Measurements from ENCODE around the gene EHD3.

Gene EHD3

DNA sequence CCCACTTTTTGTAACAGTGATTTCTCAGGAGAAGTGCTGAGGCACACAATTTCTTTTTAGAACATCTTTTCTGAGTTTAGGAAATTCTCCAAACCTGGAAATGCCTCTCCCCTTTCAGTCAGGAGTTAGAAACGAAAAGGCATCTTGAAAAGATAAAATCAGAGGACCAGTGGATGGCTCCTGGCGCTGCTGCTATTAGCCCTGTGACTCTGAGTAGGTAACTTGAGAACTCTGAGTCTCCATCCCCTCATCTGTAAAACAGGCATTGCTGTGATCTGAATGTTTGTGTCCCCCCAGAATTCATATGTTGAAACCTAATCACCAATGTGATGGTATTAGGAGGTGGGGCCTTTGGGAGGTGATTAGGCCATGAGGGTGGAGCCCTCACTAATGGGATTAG is 50.2 kb downstream of the EHD3 start:
- FAIRE-seq (no peak), DNase-seq (ENCODE audit: low spot score) (no peak)

DNA sequence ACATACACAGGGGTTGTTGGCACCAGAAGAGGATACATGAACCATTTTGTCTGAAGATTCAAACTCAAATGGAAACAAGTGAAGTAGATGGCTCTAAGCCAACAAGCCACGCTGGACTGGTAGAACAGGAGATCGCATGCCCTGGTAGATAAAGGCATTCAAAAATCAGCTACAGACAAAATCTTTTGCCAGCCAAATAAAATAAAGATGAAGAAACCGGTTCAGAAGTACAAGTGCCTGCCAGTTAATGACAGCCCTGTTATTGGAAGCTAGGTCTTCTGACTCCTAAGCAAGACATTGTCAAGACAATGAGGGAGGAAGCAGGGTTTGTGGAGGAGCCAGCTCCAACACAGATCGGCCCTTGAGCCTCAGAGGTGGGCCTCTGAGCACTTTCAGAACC is 52.3 kb downstream of the EHD3 start:
- no peak for DNase-seq (ENCODE audit: low spot score)
- no peak for FAIRE-seq

DNA sequence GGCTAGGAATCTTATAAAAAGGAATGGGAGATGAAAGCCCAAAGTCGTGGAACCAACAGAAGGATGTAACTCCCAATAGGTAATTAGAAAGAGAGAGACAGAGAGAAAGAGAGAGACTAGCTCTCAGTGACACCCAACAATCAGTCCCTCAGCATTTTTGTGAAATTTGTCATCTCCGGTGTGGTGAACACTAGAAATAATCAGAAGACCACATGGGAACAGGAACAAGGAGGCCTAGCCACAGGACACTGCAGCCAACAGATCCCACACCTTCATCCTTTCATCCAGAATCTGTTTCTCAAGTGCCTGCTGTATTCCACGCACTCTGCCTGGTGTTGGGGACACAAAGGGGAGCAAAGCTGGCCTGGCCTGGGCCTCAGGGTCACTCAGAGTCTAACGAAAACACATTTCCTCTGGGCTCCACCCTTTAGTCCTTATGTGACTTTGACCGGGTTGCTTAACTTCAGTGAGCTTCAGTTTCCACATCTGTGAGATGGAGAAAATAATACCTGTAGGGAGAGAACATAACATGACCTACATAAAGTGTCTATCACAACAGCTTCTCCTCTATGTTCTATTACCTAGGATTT is 53.1 kb downstream of the EHD3 start:
- FAIRE-seq, result no peak
- DNase-seq (ENCODE audit: low spot score), result peak; percentile 74

DNA sequence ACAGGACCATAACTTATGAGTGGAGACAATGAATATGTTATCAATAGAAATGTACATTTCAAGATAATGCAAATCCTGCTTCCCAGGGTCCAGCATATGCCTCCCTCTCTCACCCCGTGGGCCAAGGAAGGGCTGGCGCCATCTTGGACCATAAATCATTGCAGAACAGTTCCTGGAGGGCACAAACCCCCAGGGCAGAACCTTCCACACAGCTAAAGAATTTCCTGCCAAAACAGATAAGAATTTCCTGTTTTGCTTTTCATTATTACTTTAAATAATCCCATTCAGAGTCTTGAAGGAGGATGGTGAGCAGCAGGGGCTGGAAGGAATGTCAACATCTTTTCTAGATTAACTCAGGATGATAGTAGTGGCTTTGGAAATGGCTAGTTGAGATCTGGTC is 53.7 kb downstream of the EHD3 start:
- no peak for FAIRE-seq
- no peak for DNase-seq (ENCODE audit: low spot score)

DNA sequence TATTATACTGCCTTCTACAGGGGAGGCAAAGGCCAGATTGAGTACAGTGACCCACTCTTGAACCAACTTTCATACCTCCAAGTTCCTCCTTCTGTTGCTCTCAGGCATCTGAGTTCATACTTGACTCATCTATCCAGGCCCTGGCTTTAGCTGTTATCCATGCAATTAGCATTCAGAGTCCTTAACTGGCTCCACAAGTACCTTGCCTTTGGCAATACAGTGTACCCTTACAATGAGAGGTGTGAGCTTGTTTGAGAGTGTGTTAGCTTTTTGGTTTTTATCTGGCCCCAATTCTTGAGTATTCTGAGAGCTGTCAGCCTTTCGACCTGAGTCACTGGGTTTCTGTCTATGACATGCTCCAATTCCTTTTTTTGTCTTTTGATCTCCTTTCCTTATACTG is 60.2 kb downstream of the EHD3 start:
- DNase-seq (ENCODE audit: low spot score) (no peak), FAIRE-seq (no peak)

DNA sequence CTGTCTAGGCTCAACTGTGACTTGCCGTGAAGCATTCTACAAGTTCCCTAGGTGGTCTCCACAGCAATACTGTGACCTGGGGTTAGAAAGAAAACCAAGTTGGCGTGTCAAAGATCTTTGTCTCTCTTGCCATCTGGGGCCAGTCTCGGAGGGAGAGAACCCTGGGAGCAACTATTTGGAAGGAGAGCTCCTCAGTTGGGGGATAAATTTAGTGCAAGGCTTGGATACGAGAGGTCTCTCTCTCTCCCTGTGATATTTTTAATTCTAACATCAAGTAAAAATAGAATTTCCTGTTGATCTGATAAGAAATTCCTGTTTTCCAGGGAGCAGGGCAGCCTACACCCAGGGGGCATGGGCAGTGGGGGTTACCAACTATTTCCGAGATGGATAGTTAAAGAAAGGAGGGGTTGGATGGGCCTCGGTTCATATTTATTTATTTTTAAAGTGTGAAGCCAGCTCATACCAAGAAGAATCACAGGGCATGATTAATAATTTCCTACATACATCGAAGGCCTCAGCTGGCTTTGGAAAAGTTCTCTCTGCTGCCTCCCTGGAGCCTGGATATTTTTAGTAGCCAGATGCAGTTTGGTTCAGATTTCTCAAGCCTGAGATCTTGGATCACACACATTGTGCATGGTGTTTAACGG is 62.8 kb downstream of the EHD3 start:
- FAIRE-seq, result no peak
- no peak for DNase-seq (ENCODE audit: low spot score)

DNA sequence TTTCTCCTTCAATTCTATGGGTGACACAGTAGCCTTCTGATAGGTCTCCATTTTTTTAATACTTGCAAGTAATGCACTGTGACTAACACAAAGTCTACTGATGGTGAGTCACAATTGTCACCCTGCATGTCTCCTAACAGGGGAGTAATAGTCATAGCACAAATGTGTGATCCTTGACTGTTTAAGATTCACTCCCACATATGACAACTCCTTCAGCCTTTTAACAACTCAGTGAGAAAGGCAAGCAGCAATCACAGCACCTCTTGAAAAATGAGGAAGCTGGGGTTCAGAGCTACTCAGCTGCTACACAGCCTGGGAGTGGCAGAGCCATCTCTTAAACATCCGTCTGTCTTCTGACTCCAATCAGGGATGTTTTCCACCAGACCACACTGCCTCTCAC is 63.8 kb downstream of the EHD3 start:
- peak; percentile 15 for FAIRE-seq
- peak; percentile 88 for DNase-seq (ENCODE audit: low spot score)

DNA sequence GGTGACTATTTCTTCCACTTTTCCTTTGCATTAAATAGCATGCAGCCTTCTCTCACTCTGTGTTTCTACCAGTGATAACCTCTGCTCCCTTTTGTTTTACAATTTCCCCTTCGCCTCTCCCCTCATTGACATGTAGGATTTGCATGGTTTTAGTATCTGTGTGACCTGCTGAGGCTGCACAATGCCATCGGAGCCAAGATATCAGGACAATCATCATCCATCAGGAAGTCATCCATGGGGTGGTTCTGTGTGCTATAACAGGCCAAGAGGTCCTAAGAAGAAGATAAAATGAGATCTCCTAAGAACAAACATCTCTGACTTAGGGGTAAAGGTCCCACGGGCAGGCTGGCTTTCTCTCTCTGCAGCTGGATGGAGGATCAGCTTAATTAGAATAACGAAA is 65.6 kb downstream of the EHD3 start:
- no peak for DNase-seq (ENCODE audit: low spot score)
- no peak for FAIRE-seq

DNA sequence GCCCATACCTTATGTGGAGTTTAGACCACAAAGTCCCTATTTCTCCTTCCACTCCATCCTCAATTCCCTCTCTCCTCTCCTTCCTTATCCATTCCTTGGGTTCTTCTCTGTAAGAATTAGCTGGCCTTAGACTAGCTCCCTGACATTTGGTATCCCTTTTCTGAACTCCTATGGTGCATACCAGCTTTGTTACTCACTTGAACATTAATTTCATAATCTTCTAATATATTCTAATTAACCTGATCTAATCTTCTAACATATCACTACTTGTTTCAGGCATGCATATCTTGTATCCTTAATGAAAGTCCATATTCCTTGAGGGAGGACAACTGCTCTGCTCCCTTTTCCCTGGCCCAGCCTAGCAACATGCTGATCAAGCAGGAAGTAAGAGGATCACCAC is 66.4 kb downstream of the EHD3 start:
- FAIRE-seq (no peak), DNase-seq (ENCODE audit: low spot score) (no peak)

DNA sequence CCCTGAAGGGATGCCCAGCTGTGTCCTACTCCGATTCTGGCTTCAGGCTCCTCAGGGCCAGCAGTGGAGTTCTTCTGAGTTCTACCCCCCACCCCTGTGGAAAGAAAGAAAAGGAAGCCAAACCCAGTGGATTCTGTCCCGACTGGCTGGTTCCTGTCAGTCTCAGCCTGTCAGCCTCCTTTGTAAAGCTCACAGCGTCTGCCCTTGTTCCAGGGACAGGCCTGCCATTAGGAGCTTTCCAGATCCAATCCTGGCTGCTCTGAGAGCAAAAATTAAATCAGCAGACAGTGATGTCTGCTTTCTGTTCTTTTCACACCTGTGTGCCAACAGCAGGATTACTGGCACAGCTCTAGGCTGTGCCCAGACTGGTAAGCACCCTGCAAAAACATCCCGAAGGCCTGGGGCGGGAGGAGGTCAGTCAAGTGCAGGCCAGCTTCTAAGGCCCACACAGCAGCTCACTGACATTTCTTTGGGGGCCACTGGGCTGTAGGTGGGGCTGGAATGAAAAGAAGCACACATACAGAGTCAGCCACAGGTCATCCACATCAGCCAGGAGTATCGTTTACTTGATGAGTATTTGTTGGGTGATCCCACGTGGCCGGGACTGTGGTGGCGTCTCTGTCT is 69.1 kb downstream of the EHD3 start:
- FAIRE-seq, result no peak
- no peak for DNase-seq (ENCODE audit: low spot score)

DNA sequence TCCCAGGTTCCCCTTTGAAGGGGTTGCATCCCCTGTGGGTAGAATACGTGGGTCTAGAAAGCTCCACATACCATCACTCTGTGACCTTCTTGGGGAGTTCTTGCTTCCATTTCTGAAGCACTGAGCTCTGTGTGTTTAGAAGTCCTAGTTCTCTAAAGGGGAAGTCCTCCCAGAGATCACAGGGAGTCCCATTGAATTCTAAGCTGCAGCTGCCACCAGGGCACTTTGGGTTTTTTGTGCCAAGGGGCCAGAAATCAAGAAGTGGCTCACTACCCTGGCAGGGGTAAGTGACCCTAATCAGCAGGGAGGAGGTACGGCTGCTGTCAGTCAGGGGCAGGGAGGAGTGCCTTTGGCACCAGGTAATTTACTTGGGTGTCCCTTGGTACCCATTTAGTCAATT is 70.9 kb downstream of the EHD3 start:
- DNase-seq (ENCODE audit: low spot score), result no peak

DNA sequence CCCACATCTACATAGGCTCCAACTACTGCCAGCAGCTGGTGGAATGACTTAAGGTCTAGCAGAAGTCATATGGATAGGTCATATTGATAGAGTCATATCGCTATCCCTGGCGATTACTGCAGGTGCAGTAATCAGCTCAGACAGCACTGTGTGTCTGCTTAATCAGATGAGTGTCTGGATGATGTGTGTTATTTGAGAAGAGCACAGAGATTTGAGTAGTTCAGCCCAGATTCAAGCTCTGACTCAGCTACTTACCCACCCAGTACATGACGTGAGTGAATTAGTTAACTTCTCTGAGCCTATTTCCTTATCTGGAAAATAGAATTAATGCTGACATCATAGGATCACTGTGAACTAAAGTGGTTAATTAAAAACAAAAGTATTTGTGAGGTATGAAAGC is 78.9 kb downstream of the EHD3 start:
- FAIRE-seq (no peak), DNase-seq (ENCODE audit: low spot score) (no peak)

More for the DNA sequence above, 70.9 kb downstream of the EHD3 start:
- no peak for FAIRE-seq

DNA sequence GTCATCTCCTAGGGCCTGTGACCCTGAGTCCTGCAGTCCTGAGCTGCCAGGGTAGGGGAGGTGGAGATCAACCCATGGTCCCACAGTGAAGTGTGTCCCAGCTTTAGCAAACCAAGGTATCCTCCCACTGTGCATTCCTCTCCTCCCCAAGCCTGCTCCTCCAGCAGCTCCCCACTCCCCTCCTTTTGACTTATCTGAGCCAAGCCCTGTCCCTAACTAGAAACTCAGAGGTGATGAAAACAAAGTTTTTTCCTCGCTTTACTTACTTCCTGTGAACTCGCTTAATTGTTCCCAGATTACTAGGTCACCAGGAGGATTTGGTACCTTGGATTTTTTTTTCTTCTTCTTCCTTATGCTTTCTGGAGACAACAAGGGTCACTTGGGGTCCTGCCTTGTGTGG is 80.8 kb downstream of the EHD3 start:
- FAIRE-seq (no peak), DNase-seq (ENCODE audit: low spot score) (no peak)

DNA sequence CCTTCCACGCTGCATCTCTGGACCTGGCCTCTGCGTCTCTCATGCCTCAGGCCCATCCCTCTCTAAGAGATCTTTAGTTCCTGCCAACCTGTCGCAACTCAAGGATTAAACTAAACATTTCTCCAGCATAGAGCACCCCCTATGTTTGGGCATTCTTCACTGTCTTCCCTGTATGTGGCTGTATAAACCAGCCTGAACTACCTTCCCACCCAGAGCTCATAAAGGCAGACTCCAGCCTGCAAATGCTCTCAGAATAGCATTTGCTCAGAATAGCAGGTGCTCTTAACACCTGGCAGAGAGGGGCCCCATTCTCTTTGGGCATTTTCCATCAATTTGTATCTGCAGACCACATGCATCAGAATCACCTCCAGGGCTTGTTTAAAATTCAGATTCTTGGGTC is 83.4 kb downstream of the EHD3 start:
- DNase-seq (ENCODE audit: low spot score), result no peak
- no peak for FAIRE-seq

DNA sequence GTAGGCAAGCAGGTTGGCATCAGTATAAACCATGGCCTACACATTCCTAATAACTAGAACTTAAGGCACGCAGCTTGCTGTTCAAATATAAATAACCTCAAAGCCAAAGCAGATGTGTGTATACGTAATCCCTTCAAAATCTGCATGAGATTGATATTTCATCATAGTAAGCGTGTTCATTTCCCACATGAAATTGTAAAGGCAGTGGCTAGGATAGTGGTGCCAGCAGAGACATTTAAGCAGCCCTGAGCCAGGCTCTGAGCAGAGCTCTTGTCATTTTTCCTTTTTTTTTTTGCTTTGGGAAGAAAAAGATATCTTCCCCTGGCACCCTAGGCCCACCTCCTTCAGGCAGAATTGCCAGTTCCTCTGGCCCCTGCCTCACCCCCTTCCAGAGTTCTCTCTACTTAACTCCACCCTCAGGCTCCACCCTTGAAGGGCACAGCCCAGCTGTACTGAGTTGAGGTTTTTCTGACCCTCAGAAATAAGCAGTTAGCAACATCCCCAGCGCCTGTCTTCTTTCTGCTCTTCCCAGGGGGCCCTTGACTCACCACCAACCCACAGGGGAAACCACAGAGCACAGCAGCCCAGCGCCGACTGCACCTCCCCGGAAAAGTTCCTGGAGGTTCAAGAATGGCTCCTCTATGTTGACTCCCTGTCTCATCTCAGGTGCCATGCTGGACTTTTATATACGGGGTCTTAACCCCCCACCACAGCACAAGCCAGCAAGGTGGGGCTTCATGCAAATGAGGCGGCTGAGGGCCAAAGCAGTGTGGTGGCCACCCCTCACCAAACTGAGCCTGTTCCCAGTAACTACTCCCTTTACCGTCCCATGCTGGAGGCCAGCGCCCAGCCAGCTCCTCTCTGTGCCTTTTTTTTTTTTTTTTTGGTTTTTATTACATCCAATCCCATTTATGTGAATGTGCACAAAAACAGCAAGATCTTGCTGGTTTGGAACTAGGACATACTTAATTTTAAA is 84.7 kb downstream of the EHD3 start:
- peak; percentile 68 for DNase-seq (ENCODE audit: low spot score)
- FAIRE-seq, result peak; percentile 73

Measured in RCC 7860 (cell line).